KG1 (cell line): Measurements from ENCODE around the gene MPZL2.

Experiments
- DNase-seq: peaks from one replicate; lab custom pipeline; 2025; lab: John Stamatoyannopoulos, UW

The MPZL2 gene

GRCh38 chr11:118240999-118241763 is 22.9 kb downstream of the MPZL2 start:
- DNase-seq, result peak; percentile 91

- DNase-seq, result no peak
Measured at GRCh38 chr11:118239509-118240205, 24.4 kb downstream of the MPZL2 start.

- DNase-seq, result peak; percentile 45
Measured at GRCh38 chr11:118238929-118239328, 25.2 kb downstream of the MPZL2 start.

GRCh38 chr11:118238421-118238820 is 25.7 kb downstream of the MPZL2 start:
- DNase-seq, result no peak

GRCh38 chr11:118236170-118236569 is 27.9 kb downstream of the MPZL2 start:
- no peak for DNase-seq

- DNase-seq, result no peak
Measured at GRCh38 chr11:118234833-118235232, 29.3 kb downstream of the MPZL2 start.

GRCh38 chr11:118233850-118234249 is 30.2 kb downstream of the MPZL2 start:
- DNase-seq, result no peak

GRCh38 chr11:118233377-118233776 is 30.7 kb downstream of the MPZL2 start:
- no peak for DNase-seq

- no peak for DNase-seq
Measured at GRCh38 chr11:118232659-118233058, 31.4 kb downstream of the MPZL2 start.

GRCh38 chr11:118231461-118231860 is 32.6 kb downstream of the MPZL2 start:
- DNase-seq, result no peak

GRCh38 chr11:118230088-118230487 is 34.0 kb downstream of the MPZL2 start:
- DNase-seq, result no peak

- no peak for DNase-seq
Measured at GRCh38 chr11:118229274-118229847, 34.7 kb downstream of the MPZL2 start.

GRCh38 chr11:118227865-118228785 is 36.0 kb downstream of the MPZL2 start:
- peak; percentile 59 for DNase-seq

GRCh38 chr11:118226781-118227180 is 37.3 kb downstream of the MPZL2 start:
- DNase-seq, result no peak

GRCh38 chr11:118226296-118226695 is 37.8 kb downstream of the MPZL2 start:
- DNase-seq, result no peak

GRCh38 chr11:118224511-118225188 is 39.4 kb downstream of the MPZL2 start, which contains the start of gene JAML:
Gene JAML (minus strand): TSS chr11:118225011. CDS start chr11:118214866, 10,145 bp downstream.
- no peak for DNase-seq

GRCh38 chr11:118223992-118224391 is 40.1 kb downstream of the MPZL2 start:
- no peak for DNase-seq

- DNase-seq, result no peak
Measured at GRCh38 chr11:118223570-118223969, 40.5 kb downstream of the MPZL2 start.

- DNase-seq, result no peak
Measured at GRCh38 chr11:118222437-118222836, 41.7 kb downstream of the MPZL2 start.

GRCh38 chr11:118221419-118221818 is 42.7 kb downstream of the MPZL2 start:
- no peak for DNase-seq

GRCh38 chr11:118219732-118220131 is 44.4 kb downstream of the MPZL2 start:
- no peak for DNase-seq
